ENCODE results near the gene PLA2G3.
"Not testable (repeated sequence)": the region's sequence is repeated elsewhere in the genome, so short reads cannot be mapped to it uniquely, and the experiment has no call there.

Gene PLA2G3

GRCh38 chr22:31119026-31119717 is 21.1 kb downstream of the PLA2G3 start:
- Histone ChIP-seq H3K4me1 (ENCODE audit: control insufficient read depth, insufficient read depth, low read length, poor library complexity, severe bottlenecking) (no peaks in the 10 kb centered on the region), H3K27me3 (replicated peaks; ENCODE audit: control insufficient read depth, insufficient read depth, low read length, poor library complexity, severe bottlenecking) (no peaks in the 10 kb centered on the region), H3K9me3 (ENCODE audit: control insufficient read depth, low read length) (no peaks in the 10 kb centered on the region), H3K4me3 (ENCODE audit: insufficient read depth, low read depth, low read length, poor library complexity, severe bottlenecking) (no peak overlapping the region), H3K27ac (ENCODE audit: insufficient read depth, low read length, poor library complexity, severe bottlenecking) (no peak overlapping the region), H3K36me3 (ENCODE audit: control insufficient read depth, insufficient read depth, low read length) (no peaks in the 10 kb centered on the region)
- no peak for DNase-seq

- Histone ChIP-seq H3K27ac (ENCODE audit: insufficient read depth, low read length, poor library complexity, severe bottlenecking) (no peak overlapping the region), H3K36me3 (ENCODE audit: control insufficient read depth, insufficient read depth, low read length) (no peaks in the 10 kb centered on the region), H3K9me3 (ENCODE audit: control insufficient read depth, low read length) (no peaks in the 10 kb centered on the region), H3K4me1 (ENCODE audit: control insufficient read depth, insufficient read depth, low read length, poor library complexity, severe bottlenecking) (no peaks in the 10 kb centered on the region), H3K4me3 (ENCODE audit: insufficient read depth, low read depth, low read length, poor library complexity, severe bottlenecking) (no peak overlapping the region), H3K27me3 (replicated peaks; ENCODE audit: control insufficient read depth, insufficient read depth, low read length, poor library complexity, severe bottlenecking) (no peaks in the 10 kb centered on the region)
- no peak for DNase-seq
Measured at GRCh38 chr22:31118046-31118820, 22.1 kb downstream of the PLA2G3 start.

GRCh38 chr22:31112547-31113091 is 27.7 kb downstream of the PLA2G3 start:
- not testable (repeated sequence) for H3K4me3 ChIP-seq (ENCODE audit: insufficient read depth, low read depth, low read length, poor library complexity, severe bottlenecking); H3K36me3 ChIP-seq (ENCODE audit: control insufficient read depth, insufficient read depth, low read length); H3K27ac ChIP-seq (ENCODE audit: insufficient read depth, low read length, poor library complexity, severe bottlenecking); H3K27me3 ChIP-seq (replicated peaks; ENCODE audit: control insufficient read depth, insufficient read depth, low read length, poor library complexity, severe bottlenecking); DNase-seq; H3K4me1 ChIP-seq (ENCODE audit: control insufficient read depth, insufficient read depth, low read length, poor library complexity, severe bottlenecking); H3K9me3 ChIP-seq (ENCODE audit: control insufficient read depth, low read length)

GRCh38 chr22:31107894-31108218 is 32.5 kb downstream of the PLA2G3 start:
- H3K4me3 ChIP-seq (ENCODE audit: insufficient read depth, low read depth, low read length, poor library complexity, severe bottlenecking), result peak overlapping the region; percentile 52
- no peaks in the 10 kb centered on the region for H3K36me3 ChIP-seq (ENCODE audit: control insufficient read depth, insufficient read depth, low read length)
- no peaks in the 10 kb centered on the region for H3K9me3 ChIP-seq (ENCODE audit: control insufficient read depth, low read length)
- peak overlapping the region; percentile 29 for H3K27ac ChIP-seq (ENCODE audit: insufficient read depth, low read length, poor library complexity, severe bottlenecking)
- H3K27me3 ChIP-seq (replicated peaks; ENCODE audit: control insufficient read depth, insufficient read depth, low read length, poor library complexity, severe bottlenecking), result no peaks in the 10 kb centered on the region
- H3K4me1 ChIP-seq (ENCODE audit: control insufficient read depth, insufficient read depth, low read length, poor library complexity, severe bottlenecking), result peaks cover 9% of the 10 kb centered on the region
- DNase-seq, result no peak

- peak within 1 kb of the TSS; percentile 64 for H3K27ac ChIP-seq (ENCODE audit: insufficient read depth, low read length, poor library complexity, severe bottlenecking)
- no peaks in the 10 kb centered on the region for H3K36me3 ChIP-seq (ENCODE audit: control insufficient read depth, insufficient read depth, low read length)
- peak within 1 kb of the TSS; percentile 52 for H3K4me3 ChIP-seq (ENCODE audit: insufficient read depth, low read depth, low read length, poor library complexity, severe bottlenecking)
- peak; percentile 84 to 87 (median 87) for DNase-seq
- H3K4me1 ChIP-seq (ENCODE audit: control insufficient read depth, insufficient read depth, low read length, poor library complexity, severe bottlenecking), result peaks cover 9% of the 10 kb centered on the region
- no peaks in the 10 kb centered on the region for H3K9me3 ChIP-seq (ENCODE audit: control insufficient read depth, low read length)
- H3K27me3 ChIP-seq (replicated peaks; ENCODE audit: control insufficient read depth, insufficient read depth, low read length, poor library complexity, severe bottlenecking), result no peaks in the 10 kb centered on the region
Measured at GRCh38 chr22:31107178-31107893, 33.0 kb downstream of the PLA2G3 start, which contains the start of gene SELENOM. SELENOM (minus strand) TSS chr22:31107568; CDS start chr22:31107505, 63 bp downstream.

GRCh38 chr22:31106731-31107177 is 33.6 kb downstream of the PLA2G3 start:
- Histone ChIP-seq H3K4me3 (ENCODE audit: insufficient read depth, low read depth, low read length, poor library complexity, severe bottlenecking) (peak overlapping the region; percentile 52), H3K27me3 (replicated peaks; ENCODE audit: control insufficient read depth, insufficient read depth, low read length, poor library complexity, severe bottlenecking) (no peaks in the 10 kb centered on the region), H3K4me1 (ENCODE audit: control insufficient read depth, insufficient read depth, low read length, poor library complexity, severe bottlenecking) (peaks cover 9% of the 10 kb centered on the region), H3K36me3 (ENCODE audit: control insufficient read depth, insufficient read depth, low read length) (no peaks in the 10 kb centered on the region), H3K27ac (ENCODE audit: insufficient read depth, low read length, poor library complexity, severe bottlenecking) (peak overlapping the region; percentile 64), H3K9me3 (ENCODE audit: control insufficient read depth, low read length) (no peaks in the 10 kb centered on the region)
- DNase-seq, result no peak

GRCh38 chr22:31106001-31106571 is 34.2 kb downstream of the PLA2G3 start:
- no peak for DNase-seq
- Histone ChIP-seq H3K36me3 (ENCODE audit: control insufficient read depth, insufficient read depth, low read length) (no peaks in the 10 kb centered on the region), H3K27ac (ENCODE audit: insufficient read depth, low read length, poor library complexity, severe bottlenecking) (no peak overlapping the region), H3K4me1 (ENCODE audit: control insufficient read depth, insufficient read depth, low read length, poor library complexity, severe bottlenecking) (peaks cover 9% of the 10 kb centered on the region), H3K9me3 (ENCODE audit: control insufficient read depth, low read length) (no peaks in the 10 kb centered on the region), H3K27me3 (replicated peaks; ENCODE audit: control insufficient read depth, insufficient read depth, low read length, poor library complexity, severe bottlenecking) (no peaks in the 10 kb centered on the region), H3K4me3 (ENCODE audit: insufficient read depth, low read depth, low read length, poor library complexity, severe bottlenecking) (no peak overlapping the region)

- no peak overlapping the region for H3K4me3 ChIP-seq (ENCODE audit: insufficient read depth, low read depth, low read length, poor library complexity, severe bottlenecking)
- H3K9me3 ChIP-seq (ENCODE audit: control insufficient read depth, low read length), result no peaks in the 10 kb centered on the region
- no peak for DNase-seq
- H3K27ac ChIP-seq (ENCODE audit: insufficient read depth, low read length, poor library complexity, severe bottlenecking), result no peak overlapping the region
- no peaks in the 10 kb centered on the region for H3K27me3 ChIP-seq (replicated peaks; ENCODE audit: control insufficient read depth, insufficient read depth, low read length, poor library complexity, severe bottlenecking)
- H3K36me3 ChIP-seq (ENCODE audit: control insufficient read depth, insufficient read depth, low read length), result no peaks in the 10 kb centered on the region
- H3K4me1 ChIP-seq (ENCODE audit: control insufficient read depth, insufficient read depth, low read length, poor library complexity, severe bottlenecking), result peaks cover 9% of the 10 kb centered on the region
Measured at GRCh38 chr22:31105282-31105929, 34.9 kb downstream of the PLA2G3 start.

- Histone ChIP-seq H3K4me1 (ENCODE audit: control insufficient read depth, insufficient read depth, low read length, poor library complexity, severe bottlenecking) (peaks cover 9% of the 10 kb centered on the region), H3K9me3 (ENCODE audit: control insufficient read depth, low read length) (no peaks in the 10 kb centered on the region), H3K36me3 (ENCODE audit: control insufficient read depth, insufficient read depth, low read length) (no peaks in the 10 kb centered on the region), H3K27ac (ENCODE audit: insufficient read depth, low read length, poor library complexity, severe bottlenecking) (no peak overlapping the region), H3K27me3 (replicated peaks; ENCODE audit: control insufficient read depth, insufficient read depth, low read length, poor library complexity, severe bottlenecking) (no peaks in the 10 kb centered on the region), H3K4me3 (ENCODE audit: insufficient read depth, low read depth, low read length, poor library complexity, severe bottlenecking) (no peak overlapping the region)
- no peak for DNase-seq
Measured at GRCh38 chr22:31104869-31105268, 35.4 kb downstream of the PLA2G3 start.

Data from effector memory CD4-positive, alpha-beta T cell (primary cell).